ENCODE measurements around the gene MST1R.

DNA sequence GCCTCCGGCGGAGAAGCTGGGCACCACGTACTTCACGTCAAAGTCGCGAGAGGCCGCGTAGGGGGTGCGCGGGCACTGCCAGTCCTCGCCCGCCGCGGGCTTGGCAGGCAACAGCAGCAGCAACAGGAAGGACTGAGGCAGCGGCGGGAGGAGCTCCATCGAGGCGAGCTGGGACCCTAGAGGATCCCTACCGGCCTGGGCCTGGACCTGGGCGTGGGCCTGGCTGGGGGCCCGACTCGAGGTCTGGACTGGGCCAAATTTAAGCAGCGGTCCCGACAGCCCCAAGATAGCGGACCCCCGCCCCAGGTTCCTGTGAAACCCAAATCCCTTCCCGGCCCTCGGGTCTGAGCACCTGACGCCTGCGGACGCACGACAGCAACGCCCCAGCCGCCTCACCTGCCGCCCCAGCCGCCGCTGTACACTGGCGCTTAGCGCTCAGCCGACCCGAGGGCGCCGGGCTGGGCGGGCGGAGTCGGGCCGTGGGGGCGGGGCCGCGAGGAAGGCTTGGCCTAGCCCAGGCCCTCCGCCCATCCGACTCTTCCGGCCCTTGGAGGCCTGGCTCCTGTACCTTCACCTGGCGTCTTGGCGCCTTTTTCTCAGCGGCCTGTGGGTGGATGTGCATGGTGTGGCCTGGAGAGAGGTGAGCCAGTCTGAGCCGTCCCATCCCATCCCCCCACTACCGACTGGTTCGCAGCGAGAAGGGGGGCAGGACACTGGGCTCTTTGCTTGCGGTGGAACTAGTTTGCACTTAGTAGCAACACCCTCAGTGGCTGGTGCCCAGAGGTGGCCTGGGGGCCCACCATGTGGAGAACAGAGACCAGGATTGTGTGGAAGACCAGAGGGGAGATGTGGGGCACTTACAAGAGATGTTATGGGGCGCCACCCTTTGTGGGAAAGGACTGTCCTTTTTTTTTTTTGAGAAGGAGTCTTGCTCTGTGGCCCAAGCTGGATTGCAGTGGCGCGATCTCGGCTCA lies at the start of gene MST1R:
- TF ChIP-seq TARDBP (IDR thresholded peaks at IDR 0.05), result no peak
- no peak for TF ChIP-seq NFRKB (IDR thresholded peaks at IDR 0.05)
- TF ChIP-seq L3MBTL2 (conservative IDR thresholded peaks at IDR 0.05), result no peak
- no peak for TF ChIP-seq BHLHE40 (IDR thresholded peaks at IDR 0.05; ENCODE audit: borderline replicate concordance)
- no peak for TF ChIP-seq ELF4 (IDR thresholded peaks at IDR 0.05)
- TF ChIP-seq SP1 (IDR thresholded peaks at IDR 0.05), result no peak
- TF ChIP-seq LEF1 (IDR thresholded peaks at IDR 0.05; ENCODE audit: borderline replicate concordance), result no peak
- TF ChIP-seq SUZ12 (IDR thresholded peaks at IDR 0.05), result no peak
